DOHH2 (cell line): ENCODE data around the gene OTOP3.

Experiments used
- EZH2phosphoT487 ChIP-seq: fragments of 200-600 bp; sonication (generic); IDR thresholded peaks from 2 replicates; pipeline ENCODE4 v1.6.1; 2017; ENCODE audit warnings: borderline replicate concordance, mild to moderate bottlenecking, antibody characterized with exemption, low read length, moderate library complexity, mixed read lengths
- TF ChIP-seq, protein P1 (sequence below): fragments of 200-600 bp; sonication (generic); IDR thresholded peaks from one replicate; pipeline ENCODE4 v1.5.1; 2014; ENCODE audit warnings: antibody characterized with exemption, mild to moderate bottlenecking, low read depth, low read length; ENCODE audit not compliant: poor library complexity, severe bottlenecking

GRCh38 chr17:74977802-74978201 is 42.1 kb downstream of the OTOP3 start:
- TF ChIP-seq EZH2phosphoT487: no peak
- TF ChIP-seq, protein P1, sequence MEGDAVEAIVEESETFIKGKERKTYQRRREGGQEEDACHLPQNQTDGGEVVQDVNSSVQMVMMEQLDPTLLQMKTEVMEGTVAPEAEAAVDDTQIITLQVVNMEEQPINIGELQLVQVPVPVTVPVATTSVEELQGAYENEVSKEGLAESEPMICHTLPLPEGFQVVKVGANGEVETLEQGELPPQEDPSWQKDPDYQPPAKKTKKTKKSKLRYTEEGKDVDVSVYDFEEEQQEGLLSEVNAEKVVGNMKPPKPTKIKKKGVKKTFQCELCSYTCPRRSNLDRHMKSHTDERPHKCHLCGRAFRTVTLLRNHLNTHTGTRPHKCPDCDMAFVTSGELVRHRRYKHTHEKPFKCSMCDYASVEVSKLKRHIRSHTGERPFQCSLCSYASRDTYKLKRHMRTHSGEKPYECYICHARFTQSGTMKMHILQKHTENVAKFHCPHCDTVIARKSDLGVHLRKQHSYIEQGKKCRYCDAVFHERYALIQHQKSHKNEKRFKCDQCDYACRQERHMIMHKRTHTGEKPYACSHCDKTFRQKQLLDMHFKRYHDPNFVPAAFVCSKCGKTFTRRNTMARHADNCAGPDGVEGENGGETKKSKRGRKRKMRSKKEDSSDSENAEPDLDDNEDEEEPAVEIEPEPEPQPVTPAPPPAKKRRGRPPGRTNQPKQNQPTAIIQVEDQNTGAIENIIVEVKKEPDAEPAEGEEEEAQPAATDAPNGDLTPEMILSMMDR: no peak
